SK-MEL-5 (cell line): ENCODE measurements around the gene MIDN. TPM values are rescaled to one million over a fixed set of nuclear protein-coding genes. Genes with fewer than 3 reads are reported as not detected.
"Not testable (repeated sequence)": the region's sequence is repeated elsewhere in the genome, so short reads cannot be mapped to it uniquely, and the experiment has no call there.

Source experiments
- DNase-seq: peaks from one replicate; pipeline ENCODE4 v3.0.0-alpha.2; 2016; ENCODE audit warnings: low read depth, low spot score
- in situ Hi-C: cut with HindIII; loops from 2 replicates; pipeline ENCODE4 v1.10.0; 2016; ENCODE audit warnings: low sequenced_read_pairs, high pct_unique_total_duplicates, low pct_unique_long_range_greater_than_20kb
- total RNA-seq: library from RNA; depleted of rRNA; stranded (reverse); fragments of >200 nt; shearing (Covaris generic); gene quantifications from 2 replicates; pipeline ENCODE4 v1.2.3, GENCODE V29; 2014

Gene MIDN
- total RNA-seq, 1 experiment from 2014 or later, result 4.6 TPM

- DNase-seq, result no peak
- in situ Hi-C loops, result no loop called here
Measured at GRCh38 chr19:1239420-1239795, 9.0 kb upstream of the MIDN start.

DNA sequence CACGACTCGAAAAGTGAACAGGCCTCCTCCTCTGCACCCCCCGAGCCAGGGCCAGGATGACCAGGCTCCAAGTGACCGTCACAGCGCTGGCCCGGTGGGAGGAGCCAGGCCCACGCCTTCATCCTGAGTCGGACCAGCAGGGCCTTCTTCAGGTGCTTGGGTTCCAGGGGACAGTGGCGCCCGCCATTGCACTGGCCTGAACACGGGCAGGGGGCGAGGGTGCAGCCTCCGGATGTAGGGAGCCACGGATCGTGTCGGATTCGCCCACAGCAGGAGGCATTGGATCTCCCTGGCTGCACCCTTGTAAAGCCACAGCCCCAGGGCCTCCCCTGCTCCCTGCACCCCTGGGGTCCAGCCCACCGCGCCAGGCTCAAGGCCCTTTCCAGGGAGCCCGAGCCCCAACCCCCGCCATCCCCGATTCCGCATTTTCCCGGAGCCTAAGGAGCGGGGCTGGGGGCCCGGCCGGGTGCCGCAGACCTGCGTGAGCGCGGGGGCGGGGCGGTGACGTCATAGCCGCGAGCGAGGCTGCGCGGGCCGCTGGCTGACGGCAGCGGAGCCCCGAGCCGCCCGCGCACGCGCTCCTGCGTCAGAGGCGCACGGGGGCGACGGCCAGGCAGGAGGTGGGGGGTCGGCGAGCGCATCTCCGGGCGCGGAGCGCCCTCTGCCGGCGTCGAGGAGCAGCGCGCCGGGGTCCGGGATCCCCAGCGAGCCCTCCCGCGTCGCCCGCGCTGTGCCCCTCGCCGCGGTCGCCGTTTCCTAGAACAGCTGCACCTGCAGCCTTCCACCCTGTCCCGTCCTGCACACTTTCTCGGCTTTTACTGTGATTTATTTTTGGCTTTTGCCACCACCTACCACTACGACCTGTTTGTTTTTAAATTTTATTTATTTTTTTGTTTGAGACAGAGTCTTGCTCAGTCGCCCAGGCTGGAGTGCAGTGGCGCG, 8.3 kb upstream of the MIDN start:
- in situ Hi-C loops, result no loop called here
- peak; percentile 86 for DNase-seq

DNA sequence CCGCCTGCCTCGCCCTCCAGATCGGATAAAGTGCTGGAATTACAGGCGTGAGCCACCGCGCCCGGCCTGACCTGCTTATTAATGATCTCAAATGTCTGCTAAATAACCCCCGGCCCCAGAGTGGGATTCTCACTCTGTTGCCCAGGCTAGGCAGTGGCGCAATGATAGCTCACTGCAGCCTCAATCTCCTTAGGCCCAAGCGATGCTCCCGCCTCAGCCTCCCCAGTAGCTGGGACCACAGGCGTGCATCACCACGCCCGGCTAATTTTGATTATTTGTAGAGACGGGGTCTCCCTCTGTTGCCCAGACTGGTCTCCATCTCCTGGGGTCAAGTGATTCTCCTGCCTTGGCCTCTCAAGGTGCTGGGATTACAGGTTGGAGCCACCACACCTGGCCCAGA, 7.5 kb upstream of the MIDN start:
- in situ Hi-C loops, result no loop called here
- DNase-seq, result no peak

DNA sequence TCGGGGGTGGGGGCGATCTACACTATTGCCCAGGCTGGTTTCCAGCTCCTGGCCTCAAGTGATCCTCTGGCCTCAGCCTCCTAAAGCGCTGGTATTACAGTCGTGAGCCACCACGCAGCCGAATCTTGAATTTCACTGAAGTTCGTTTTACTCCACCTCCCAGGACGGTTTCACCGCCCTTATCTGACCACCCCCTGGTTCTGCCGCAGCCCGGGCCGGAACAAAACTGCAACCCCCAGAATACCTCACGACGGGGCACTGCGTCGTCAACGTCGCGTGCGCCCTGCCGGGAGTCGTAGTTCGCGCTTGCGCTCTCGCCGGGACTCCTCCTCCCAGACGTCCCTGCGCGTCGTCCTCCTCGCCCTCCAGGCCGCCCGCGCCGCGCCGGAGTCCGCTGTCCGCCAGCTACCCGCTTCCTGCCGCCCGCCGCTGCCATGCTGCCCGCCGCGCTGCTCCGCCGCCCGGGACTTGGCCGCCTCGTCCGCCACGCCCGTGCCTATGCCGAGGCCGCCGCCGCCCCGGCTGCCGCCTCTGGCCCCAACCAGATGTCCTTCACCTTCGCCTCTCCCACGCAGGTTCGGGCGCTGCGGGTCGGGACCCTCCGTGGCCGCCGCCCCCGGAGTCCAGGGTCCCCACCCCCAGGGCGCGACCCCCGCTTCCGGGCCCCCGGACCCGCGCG, 6.8 kb upstream of the MIDN start, which contains the start of gene ATP5F1D:
TSS of gene ATP5F1D (plus strand) at position 335 of the 679 bp plus-strand sequence. CDS start at position 435, 100 bp downstream.
- DNase-seq, result peak; percentile 92
- in situ Hi-C loops, result no loop called here

DNA sequence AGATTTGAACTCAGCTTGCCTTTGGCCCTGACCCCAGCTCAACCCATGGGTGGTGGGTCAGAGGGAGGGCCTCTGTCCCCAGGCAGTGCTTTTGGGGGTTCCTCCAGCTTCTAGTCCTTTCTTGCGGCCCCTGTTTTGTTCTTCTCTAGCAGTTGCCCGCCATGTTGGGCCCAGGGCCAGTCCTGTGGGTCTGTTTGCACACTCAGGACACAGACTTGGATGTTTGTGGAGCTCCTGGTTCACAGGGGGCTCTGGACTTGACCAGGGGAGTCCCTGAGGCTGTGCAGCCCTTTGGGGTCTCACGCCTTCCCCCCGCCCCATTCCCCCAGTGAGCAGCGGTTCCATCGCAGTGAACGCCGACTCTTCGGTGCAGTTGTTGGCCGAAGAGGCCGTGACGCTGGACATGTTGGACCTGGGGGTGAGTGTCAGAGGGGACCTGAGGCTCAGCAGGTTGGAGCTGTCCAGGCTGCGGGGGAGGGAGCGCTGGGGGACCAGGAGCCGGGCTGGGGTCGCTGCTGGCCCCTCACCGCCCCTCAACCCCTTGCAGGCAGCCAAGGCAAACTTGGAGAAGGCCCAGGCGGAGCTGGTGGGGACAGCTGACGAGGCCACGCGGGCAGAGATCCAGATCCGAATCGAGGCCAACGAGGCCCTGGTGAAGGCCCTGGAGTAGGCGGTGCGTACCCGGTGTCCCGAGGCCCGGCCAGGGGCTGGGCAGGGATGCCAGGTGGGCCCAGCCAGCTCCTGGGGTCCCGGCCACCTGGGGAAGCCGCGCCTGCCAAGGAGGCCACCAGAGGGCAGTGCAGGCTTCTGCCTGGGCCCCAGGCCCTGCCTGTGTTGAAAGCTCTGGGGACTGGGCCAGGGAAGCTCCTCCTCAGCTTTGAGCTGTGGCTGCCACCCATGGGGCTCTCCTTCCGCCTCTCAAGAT, 4.4 kb upstream of the MIDN start:
- in situ Hi-C loops, result no loop called here

DNA sequence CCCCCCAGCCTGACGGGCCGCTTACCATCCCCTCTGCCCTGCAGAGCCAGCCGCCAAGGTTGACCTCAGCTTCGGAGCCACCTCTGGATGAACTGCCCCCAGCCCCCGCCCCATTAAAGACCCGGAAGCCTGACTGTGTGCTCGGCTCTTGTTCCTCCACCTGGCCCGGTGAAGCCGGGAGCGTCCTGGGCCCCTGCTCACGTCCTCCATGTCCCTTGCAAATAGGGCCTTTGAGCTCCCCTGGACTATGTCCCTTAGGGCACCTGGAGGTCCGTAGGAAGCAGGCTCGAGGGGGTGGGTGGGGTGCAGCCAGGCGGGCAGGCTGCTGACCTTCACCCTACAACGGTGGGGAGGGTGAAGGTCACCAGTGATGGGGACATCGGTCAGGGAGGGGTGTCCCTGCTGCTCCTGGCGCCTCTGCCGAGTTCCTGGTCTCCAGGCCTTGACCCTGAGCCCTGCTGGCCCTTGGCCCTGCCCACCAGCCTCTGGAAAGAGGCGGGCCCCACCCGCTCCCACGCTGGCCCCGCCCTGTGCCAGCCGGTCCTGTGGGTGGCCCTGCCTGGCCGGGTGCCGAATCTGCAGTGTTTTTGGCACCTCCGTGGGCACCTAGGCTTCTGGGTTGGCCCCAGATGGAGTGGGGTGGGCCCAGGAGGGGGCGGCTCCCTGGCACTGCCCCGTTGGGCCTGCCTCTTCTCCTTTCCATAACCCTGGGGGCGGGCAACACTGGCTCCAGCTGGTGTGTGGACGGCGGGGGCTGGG, 3.5 kb upstream of the MIDN start:
- DNase-seq, result peak; percentile 34
- in situ Hi-C loops, result no loop called here

More for the DNA sequence above, 4.4 kb upstream of the MIDN start:
- peak; percentile 73 for DNase-seq

DNA sequence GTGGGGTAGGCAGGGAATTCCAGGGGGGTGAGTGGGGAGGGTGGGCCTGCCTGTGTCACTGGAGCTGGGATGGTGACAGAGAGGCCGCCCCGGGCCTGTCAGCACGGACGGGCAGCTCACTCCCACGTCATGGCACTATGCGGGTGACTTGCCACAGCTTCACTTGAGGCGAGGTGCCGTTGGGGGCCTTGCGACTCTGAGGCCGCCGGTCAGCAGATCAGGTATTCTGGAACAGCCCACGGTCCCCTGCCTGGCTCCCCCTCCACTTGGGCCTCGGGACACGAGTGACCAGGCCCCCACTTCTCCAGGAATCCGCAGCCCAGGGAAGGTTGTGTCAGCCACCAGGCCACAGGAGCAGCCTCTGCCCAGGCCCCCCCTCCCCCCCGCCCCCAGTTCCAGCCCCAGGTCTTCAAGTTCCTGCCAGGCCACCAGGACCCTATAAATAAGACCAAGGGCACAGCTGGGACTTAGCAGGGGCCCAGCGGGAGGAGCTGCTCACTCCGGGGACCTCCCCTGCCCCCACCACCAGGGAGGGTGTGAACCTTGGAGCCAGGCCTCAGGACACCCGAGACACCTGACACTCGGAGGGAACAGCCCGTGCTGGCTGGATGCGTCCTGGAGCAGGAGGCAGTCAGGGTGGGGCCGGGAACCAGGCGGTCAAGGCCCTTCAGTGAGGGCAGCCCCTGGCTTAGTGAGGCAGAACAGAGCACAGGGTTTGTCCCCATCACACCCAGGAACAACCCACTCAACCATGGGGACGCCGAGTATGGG, 2.7 kb upstream of the MIDN start:
- no peak for DNase-seq
- in situ Hi-C loops, result no loop called here

- DNase-seq, in situ Hi-C loops: not testable (repeated sequence)
Measured at GRCh38 chr19:1246265-1247087, 1.9 kb upstream of the MIDN start.

DNA sequence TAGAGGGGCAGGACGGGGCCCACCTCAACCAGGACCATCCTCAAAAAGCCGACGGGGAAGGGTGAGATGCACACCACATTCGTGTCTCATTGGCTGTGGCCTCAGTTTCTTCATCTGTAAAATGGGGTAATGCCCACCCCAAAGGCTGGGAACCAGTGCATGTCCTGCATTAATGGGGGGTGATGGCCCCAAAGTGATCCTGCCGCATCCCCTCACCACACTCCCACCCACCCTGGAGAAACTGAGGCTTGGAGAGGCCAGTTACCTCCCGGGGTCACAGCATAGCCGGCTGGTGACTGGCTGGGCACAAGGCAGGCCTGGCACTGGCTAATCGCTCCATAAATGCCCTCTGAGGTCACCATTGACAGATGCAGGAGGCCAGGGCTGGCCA, 640 bp upstream of the MIDN start:
- no peak for DNase-seq
- in situ Hi-C loops, result no loop called here

- in situ Hi-C loops, result no loop called here
- DNase-seq, result no peak
Measured at GRCh38 chr19:1248786-1249297, 459 bp downstream of the MIDN start.

DNA sequence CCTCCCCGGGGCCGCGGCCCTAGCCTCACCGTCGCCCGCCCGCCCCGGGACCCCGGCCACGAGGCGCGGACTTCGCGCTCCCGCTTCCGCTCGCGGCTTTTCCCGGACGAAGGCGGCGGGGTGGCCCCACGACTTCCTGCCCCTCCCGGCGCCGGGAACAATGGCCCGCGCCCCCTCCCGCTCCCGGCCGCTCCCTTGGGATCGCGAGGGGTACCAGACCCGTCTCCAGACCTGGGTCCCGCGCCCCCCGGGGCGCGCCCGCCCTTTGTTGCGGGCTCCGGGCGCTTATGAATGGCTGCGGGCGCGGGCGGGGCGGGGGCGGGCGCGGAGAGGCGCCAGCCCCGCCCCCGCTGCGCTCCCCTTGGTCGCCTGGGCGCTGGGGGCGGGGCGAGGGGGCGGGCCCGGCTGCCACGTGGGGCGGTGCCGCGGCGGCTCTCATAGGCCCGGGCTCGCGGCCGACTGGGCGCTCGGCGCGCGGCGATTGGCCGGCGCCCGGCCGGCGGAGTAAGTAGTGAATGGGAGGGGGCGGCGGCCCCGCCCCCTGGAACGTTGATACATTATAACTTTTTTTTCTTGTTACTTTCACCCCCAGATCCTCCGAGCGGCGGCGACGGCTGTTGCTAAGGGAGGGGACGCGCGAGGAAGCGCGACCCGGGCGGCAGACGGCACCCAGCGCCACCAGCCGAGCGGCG, 1.1 kb downstream of the MIDN start:
- peak; percentile 87 for DNase-seq
- in situ Hi-C loops, result no loop called here

- no peak for DNase-seq
- in situ Hi-C loops, result no loop called here
Measured at GRCh38 chr19:1249990-1250436, 1.6 kb downstream of the MIDN start.

- peak; percentile 48 for DNase-seq
- in situ Hi-C loops, result no loop called here
Measured at GRCh38 chr19:1250437-1251260, 2.3 kb downstream of the MIDN start.
